ENCODE data around the gene HYPK. TPM values are rescaled to one million over a fixed set of nuclear protein-coding genes. Genes with fewer than 3 reads are reported as not detected.

HYPK gene, protein sequence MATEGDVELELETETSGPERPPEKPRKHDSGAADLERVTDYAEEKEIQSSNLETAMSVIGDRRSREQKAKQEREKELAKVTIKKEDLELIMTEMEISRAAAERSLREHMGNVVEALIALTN
- total RNA-seq (3.9 TPM), polyA plus RNA-seq (ENCODE audit: insufficient read depth in 1 of 8, insufficient read length in 8 of 8, low replicate concordance in 1 of 8) (10 to 100 TPM in 5 of 8 donors, 1 to 10 TPM in 3; 5.4 to 20.3 (median 11.5) TPM)
- long read RNA-seq, donor 1, transcript HYPK-202 (4 exons, 1,051 nt): major isoform, 35 of 37 reads
- long read RNA-seq, donor 1, partial matches to known transcripts: 0 of 37 reads
- long read RNA-seq, donor 1, other reads (novel, unspliced or antisense): 0 of 37 reads
- long read RNA-seq, donor 2, transcript HYPK-202 (4 exons, 1,051 nt): major isoform, 6 of 6 reads
- long read RNA-seq, donor 2, partial matches to known transcripts: 0 of 6 reads
- long read RNA-seq, donor 2, other reads (novel, unspliced or antisense): 0 of 6 reads
- long read RNA-seq, donor 3, transcript HYPK-202 (4 exons, 1,051 nt): major isoform, 71 of 74 reads
- long read RNA-seq, donor 3, partial matches to known transcripts: 0 of 74 reads
- long read RNA-seq, donor 3, other reads (novel, unspliced or antisense): 0 of 74 reads
- long read RNA-seq, donor 4, full-length matches to known transcripts: 69 of 69 reads
- long read RNA-seq, donor 4, partial matches to known transcripts: 0 of 69 reads
- long read RNA-seq, donor 4, other reads (novel, unspliced or antisense): 0 of 69 reads
- long read RNA-seq, donor 5, transcript HYPK-202 (4 exons, 1,051 nt): major isoform, 193 of 196 reads
- long read RNA-seq, donor 5, partial matches to known transcripts: 0 of 196 reads
- long read RNA-seq, donor 5, other reads (novel, unspliced or antisense): 0 of 196 reads
- long read RNA-seq, donor 6, full-length matches to known transcripts: 131 of 131 reads
- long read RNA-seq, donor 6, partial matches to known transcripts: 0 of 131 reads
- long read RNA-seq, donor 6, other reads (novel, unspliced or antisense): 0 of 131 reads
- long read RNA-seq, donor 7, full-length matches to known transcripts: 142 of 142 reads
- long read RNA-seq, donor 7, partial matches to known transcripts: 0 of 142 reads
- long read RNA-seq, donor 7, other reads (novel, unspliced or antisense): 0 of 142 reads
- long read RNA-seq, donor 8, full-length matches to known transcripts: 91 of 91 reads
- long read RNA-seq, donor 8, partial matches to known transcripts: 0 of 91 reads
- long read RNA-seq, donor 8, other reads (novel, unspliced or antisense): 0 of 91 reads
- long read RNA-seq, donor 9, transcript HYPK-205 (2 exons, 933 nt): minor isoform, 5 of 68 reads
- long read RNA-seq, donor 9, transcript HYPK-202 (4 exons, 1,051 nt): major isoform, 63 of 68 reads
- long read RNA-seq, donor 9, partial matches to known transcripts: 0 of 68 reads
- long read RNA-seq, donor 9, other reads (novel, unspliced or antisense): 0 of 68 reads
- long read RNA-seq, donor 10, transcript HYPK-205 (2 exons, 933 nt): minor isoform, 5 of 93 reads
- long read RNA-seq, donor 10, transcript HYPK-202 (4 exons, 1,051 nt): major isoform, 87 of 93 reads
- long read RNA-seq, donor 10, partial matches to known transcripts: 0 of 93 reads
- long read RNA-seq, donor 10, other reads (novel, unspliced or antisense): 0 of 93 reads
- long read RNA-seq, donor 11, transcript HYPK-202 (4 exons, 1,051 nt): major isoform, 105 of 107 reads
- long read RNA-seq, donor 11, partial matches to known transcripts: 0 of 107 reads
- long read RNA-seq, donor 11, other reads (novel, unspliced or antisense): 0 of 107 reads

DNA sequence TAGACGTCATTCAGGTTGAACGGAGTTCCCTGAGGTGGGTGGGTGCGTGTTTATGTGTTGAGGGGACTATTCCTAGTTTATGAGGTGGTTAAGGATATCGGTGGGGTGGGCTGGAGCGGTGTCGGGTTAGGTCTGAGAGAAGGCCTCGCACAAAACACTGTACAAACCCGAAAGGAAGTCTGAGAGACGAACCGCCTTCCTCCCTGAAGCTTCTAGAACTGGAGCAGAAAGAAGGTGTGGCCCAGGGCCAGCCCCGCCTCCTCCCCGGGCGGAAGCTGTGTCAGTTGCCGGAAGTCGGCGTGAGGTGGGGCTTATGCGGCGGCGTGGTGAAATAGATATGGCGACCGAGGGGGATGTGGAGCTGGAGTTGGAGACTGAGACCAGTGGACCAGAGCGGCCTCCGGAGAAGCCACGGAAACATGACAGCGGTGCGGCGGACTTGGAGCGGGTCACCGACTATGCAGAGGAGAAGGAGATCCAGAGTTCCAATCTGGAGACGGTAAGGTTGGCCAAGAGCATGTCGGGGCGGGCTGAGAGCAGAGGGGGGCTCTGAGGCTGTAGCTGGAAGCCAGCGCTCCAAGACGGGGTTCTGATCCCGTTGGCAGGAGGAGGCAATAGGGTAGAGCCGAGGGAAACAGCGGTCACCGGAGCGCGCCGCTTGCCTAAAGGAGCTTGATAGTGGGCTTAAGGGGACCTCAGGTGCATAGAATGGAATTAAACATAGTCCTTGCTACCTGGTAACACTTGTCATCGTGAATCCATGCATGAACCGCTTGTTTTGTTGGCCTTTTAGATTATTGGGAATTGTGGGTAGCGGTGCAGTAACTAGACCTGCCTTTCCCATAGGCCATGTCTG, at the start of gene HYPK:
Gene HYPK, plus strand, starts transcription at position 314 of the 856 bp plus-strand sequence. Its CDS starts 24 bp downstream, at position 338.
- Histone ChIP-seq H3K27me3 (ENCODE audit: control insufficient read depth, insufficient read depth, low read length) (no peaks in the 10 kb centered on the region), H3K27ac (ENCODE audit: low read length) (peak within 1 kb of the TSS; percentile 97), H3K4me3 (ENCODE audit: low read length) (peak within 1 kb of the TSS; percentile 90), H3K9me3 (replicated peaks; ENCODE audit: control insufficient read depth, low read depth, low read length) (no peaks in the 10 kb centered on the region), H3K36me3 (ENCODE audit: control insufficient read depth, insufficient read depth, low read length) (peaks cover 62% of the 10 kb centered on the region), H3K4me1 (ENCODE audit: control insufficient read depth, insufficient read depth, low read length) (peaks cover 21% of the 10 kb centered on the region)
- 7% methylated on average over 37 of the region's 44 CpGs for whole genome bisulfite sequencing (ENCODE audit: insufficient coverage)
- DNase-seq: peak; percentile 97

DNA sequence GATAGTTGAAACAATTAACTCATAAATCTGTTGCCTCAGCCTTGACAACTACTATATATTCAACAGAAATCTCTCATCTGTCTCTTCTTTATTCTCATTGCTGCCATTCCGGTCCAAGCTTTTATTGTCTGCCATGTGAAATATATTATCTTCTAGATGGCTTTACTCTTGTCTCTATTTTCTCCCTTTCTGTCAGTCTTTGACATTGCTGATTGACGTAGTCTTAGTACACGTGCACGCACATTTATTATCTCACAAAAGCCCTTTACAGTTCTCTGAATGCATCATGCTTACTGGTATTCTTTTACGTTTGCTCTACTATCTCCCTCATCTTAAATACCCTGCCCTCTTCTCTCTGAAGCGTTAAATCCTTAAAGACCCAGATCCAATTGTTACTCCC, 48.5 kb upstream of the HYPK start:
- peaks cover 12% of the 10 kb centered on the region for H3K36me3 ChIP-seq (ENCODE audit: control insufficient read depth, insufficient read depth, low read length)
- no peak overlapping the region for H3K4me3 ChIP-seq (ENCODE audit: low read length)
- 86% methylated on average over 4 of the region's 6 CpGs for WGBS (ENCODE audit: insufficient coverage)
- no peak overlapping the region for H3K27ac ChIP-seq (ENCODE audit: low read length)
- no peak for DNase-seq
- H3K9me3 ChIP-seq (replicated peaks; ENCODE audit: control insufficient read depth, low read depth, low read length): no peaks in the 10 kb centered on the region
- no peaks in the 10 kb centered on the region for H3K27me3 ChIP-seq (ENCODE audit: control insufficient read depth, insufficient read depth, low read length)
- peaks cover 4% of the 10 kb centered on the region for H3K4me1 ChIP-seq (ENCODE audit: control insufficient read depth, insufficient read depth, low read length)

DNA sequence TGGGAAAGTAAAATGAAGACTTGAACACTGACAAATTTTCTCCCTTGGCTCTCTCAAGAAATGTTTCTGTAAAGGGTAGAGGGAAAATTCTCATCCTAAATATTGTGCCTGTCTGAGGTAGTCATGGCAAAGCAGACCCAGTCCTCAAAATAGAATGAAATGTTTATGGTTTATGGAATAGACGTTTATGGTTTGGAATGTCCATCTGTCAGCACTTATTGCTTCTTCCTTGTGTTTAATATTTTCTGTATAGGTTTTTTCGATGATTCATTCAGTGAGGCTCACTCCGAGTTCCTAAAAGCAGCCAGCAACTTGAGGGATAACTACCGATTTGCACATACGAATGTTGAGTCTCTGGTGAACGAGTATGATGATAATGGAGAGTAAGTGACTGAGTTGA, 37.6 kb upstream of the HYPK start:
- H3K27ac ChIP-seq (ENCODE audit: low read length): no peak overlapping the region
- H3K36me3 ChIP-seq (ENCODE audit: control insufficient read depth, insufficient read depth, low read length): peaks cover 41% of the 10 kb centered on the region
- H3K27me3 ChIP-seq (ENCODE audit: control insufficient read depth, insufficient read depth, low read length): no peaks in the 10 kb centered on the region
- no peak for DNase-seq
- no peaks in the 10 kb centered on the region for H3K4me1 ChIP-seq (ENCODE audit: control insufficient read depth, insufficient read depth, low read length)
- 63% methylated on average over 4 of the region's 6 CpGs for WGBS (ENCODE audit: insufficient coverage)
- H3K9me3 ChIP-seq (replicated peaks; ENCODE audit: control insufficient read depth, low read depth, low read length): no peaks in the 10 kb centered on the region
- H3K4me3 ChIP-seq (ENCODE audit: low read length): no peak overlapping the region

GRCh38 chr15:43763819-43764446, 36.5 kb upstream of the HYPK start:
- Histone ChIP-seq H3K36me3 (ENCODE audit: control insufficient read depth, insufficient read depth, low read length) (peaks cover 48% of the 10 kb centered on the region), H3K27me3 (ENCODE audit: control insufficient read depth, insufficient read depth, low read length) (no peaks in the 10 kb centered on the region), H3K4me1 (ENCODE audit: control insufficient read depth, insufficient read depth, low read length) (no peaks in the 10 kb centered on the region), H3K27ac (ENCODE audit: low read length) (no peak overlapping the region), H3K4me3 (ENCODE audit: low read length) (no peak overlapping the region), H3K9me3 (replicated peaks; ENCODE audit: control insufficient read depth, low read depth, low read length) (no peaks in the 10 kb centered on the region)
- DNase-seq: no peak
- WGBS (ENCODE audit: insufficient coverage): 80% methylated on average over 1 of the region's 2 CpGs

- Histone ChIP-seq H3K27me3 (ENCODE audit: control insufficient read depth, insufficient read depth, low read length) (no peaks in the 10 kb centered on the region), H3K36me3 (ENCODE audit: control insufficient read depth, insufficient read depth, low read length) (peaks cover 64% of the 10 kb centered on the region), H3K4me3 (ENCODE audit: low read length) (no peak overlapping the region), H3K4me1 (ENCODE audit: control insufficient read depth, insufficient read depth, low read length) (no peaks in the 10 kb centered on the region), H3K9me3 (replicated peaks; ENCODE audit: control insufficient read depth, low read depth, low read length) (no peaks in the 10 kb centered on the region), H3K27ac (ENCODE audit: low read length) (no peak overlapping the region)
- no CpG with 5 or more reads among the region's 5 CpGs for WGBS (ENCODE audit: insufficient coverage)
- DNase-seq: peak; percentile 44
Measured at GRCh38 chr15:43769584-43770228, 30.7 kb upstream of the HYPK start.

GRCh38 chr15:43771816-43772215, 28.6 kb upstream of the HYPK start:
- no peaks in the 10 kb centered on the region for H3K27me3 ChIP-seq (ENCODE audit: control insufficient read depth, insufficient read depth, low read length)
- H3K4me1 ChIP-seq (ENCODE audit: control insufficient read depth, insufficient read depth, low read length): peaks cover 9% of the 10 kb centered on the region
- no peaks in the 10 kb centered on the region for H3K9me3 ChIP-seq (replicated peaks; ENCODE audit: control insufficient read depth, low read depth, low read length)
- 85% methylated on average over 2 of the region's 2 CpGs for WGBS (ENCODE audit: insufficient coverage)
- no peak overlapping the region for H3K4me3 ChIP-seq (ENCODE audit: low read length)
- no peak overlapping the region for H3K27ac ChIP-seq (ENCODE audit: low read length)
- H3K36me3 ChIP-seq (ENCODE audit: control insufficient read depth, insufficient read depth, low read length): peaks cover 52% of the 10 kb centered on the region
- DNase-seq: no peak

- Histone ChIP-seq H3K27ac (ENCODE audit: low read length) (no peak overlapping the region), H3K36me3 (ENCODE audit: control insufficient read depth, insufficient read depth, low read length) (peaks cover 44% of the 10 kb centered on the region), H3K4me1 (ENCODE audit: control insufficient read depth, insufficient read depth, low read length) (peaks cover 13% of the 10 kb centered on the region), H3K9me3 (replicated peaks; ENCODE audit: control insufficient read depth, low read depth, low read length) (no peaks in the 10 kb centered on the region), H3K27me3 (ENCODE audit: control insufficient read depth, insufficient read depth, low read length) (no peaks in the 10 kb centered on the region), H3K4me3 (ENCODE audit: low read length) (no peak overlapping the region)
- no peak for DNase-seq
Measured at GRCh38 chr15:43772624-43773023, 27.8 kb upstream of the HYPK start.

- Histone ChIP-seq H3K36me3 (ENCODE audit: control insufficient read depth, insufficient read depth, low read length) (peaks cover 33% of the 10 kb centered on the region), H3K27ac (ENCODE audit: low read length) (no peak overlapping the region), H3K4me3 (ENCODE audit: low read length) (no peak overlapping the region), H3K9me3 (replicated peaks; ENCODE audit: control insufficient read depth, low read depth, low read length) (no peaks in the 10 kb centered on the region), H3K27me3 (ENCODE audit: control insufficient read depth, insufficient read depth, low read length) (no peaks in the 10 kb centered on the region), H3K4me1 (ENCODE audit: control insufficient read depth, insufficient read depth, low read length) (peaks cover 17% of the 10 kb centered on the region)
- 63% methylated on average over 4 of the region's 4 CpGs for WGBS (ENCODE audit: insufficient coverage)
- DNase-seq: no peak
Measured at GRCh38 chr15:43774062-43774461, 26.3 kb upstream of the HYPK start.

Data from muscle of leg (tissue), 16 donors.